GM18517 (cell line): ENCODE measurements around the gene MAGI1.

ENCODE experiments used
- ATAC-seq: cut with Tn5 transposase; IDR thresholded peaks from one replicate; pipeline ENCODE4 v1.9.1; 2021; ENCODE audit warnings: mild to moderate bottlenecking, moderate library complexity; ENCODE audit not compliant: unreplicated experiment

The MAGI1 gene

GRCh38 chr3:65448120-65448519, 590.6 kb downstream of the MAGI1 start:
- no peak for ATAC-seq

DNA sequence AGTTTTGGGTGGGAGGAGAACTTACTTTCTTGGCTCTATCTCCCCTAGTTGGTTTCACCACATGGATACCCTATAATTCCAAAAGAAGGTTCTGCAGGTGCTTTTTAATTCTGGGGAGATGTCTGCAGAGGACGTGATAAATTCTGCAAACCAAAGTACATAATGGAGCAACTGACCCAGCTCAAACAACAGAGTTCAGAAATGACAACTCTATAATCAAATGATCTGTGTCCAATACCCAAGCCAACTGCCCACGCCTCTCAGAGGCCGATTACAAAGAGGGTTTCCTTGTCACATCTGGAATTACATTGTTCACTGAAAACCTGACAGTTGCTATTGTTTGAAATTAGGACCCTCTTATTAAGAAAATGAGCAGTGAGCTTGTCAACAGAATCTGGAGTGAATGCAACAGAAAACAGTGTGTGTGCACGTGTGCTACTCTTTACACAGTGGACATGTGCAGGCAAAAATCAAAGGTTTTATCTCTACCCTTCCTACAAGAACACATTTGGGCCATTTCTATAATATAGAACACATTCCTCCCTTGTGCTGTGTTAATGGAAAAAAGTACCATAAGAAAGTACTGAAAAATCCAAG, 593.0 kb downstream of the MAGI1 start:
- ATAC-seq: no peak

GRCh38 chr3:65444447-65444815, 594.3 kb downstream of the MAGI1 start:
- ATAC-seq: no peak

DNA sequence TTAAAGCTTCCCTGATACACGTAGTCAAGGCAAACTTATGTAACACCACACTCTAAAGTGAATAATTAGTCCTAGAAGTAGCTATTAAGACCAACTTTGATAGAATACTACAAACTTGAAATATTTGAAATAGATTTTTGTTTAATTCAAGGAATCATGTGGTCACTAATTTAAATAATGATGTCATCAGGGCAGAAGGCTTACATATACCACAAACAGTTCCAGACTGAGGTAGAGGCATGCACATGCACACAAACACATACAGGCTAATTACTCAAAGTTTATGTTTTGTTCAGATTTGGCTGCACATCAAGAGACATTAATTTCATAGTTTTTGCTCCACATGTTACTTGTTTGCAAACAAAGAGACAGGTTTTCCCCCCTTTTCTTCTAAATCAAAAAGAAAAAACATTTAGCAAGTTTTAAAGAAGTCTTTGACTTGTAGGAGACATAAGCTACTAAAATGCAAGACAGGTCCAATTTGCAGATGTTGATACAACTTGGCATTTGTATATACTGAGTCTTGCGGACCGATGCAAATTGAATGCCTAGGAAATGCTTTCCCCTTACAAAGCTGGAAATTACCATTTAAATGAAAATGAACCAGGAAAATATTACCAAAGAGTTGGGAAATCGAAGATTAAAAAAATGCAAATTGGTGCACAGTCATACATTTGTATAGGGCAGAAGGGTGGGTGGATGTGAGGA, 594.8 kb downstream of the MAGI1 start:
- no peak for ATAC-seq

- ATAC-seq: no peak
Observed at GRCh38 chr3:65439641-65440284, 599.0 kb downstream of the MAGI1 start.

DNA sequence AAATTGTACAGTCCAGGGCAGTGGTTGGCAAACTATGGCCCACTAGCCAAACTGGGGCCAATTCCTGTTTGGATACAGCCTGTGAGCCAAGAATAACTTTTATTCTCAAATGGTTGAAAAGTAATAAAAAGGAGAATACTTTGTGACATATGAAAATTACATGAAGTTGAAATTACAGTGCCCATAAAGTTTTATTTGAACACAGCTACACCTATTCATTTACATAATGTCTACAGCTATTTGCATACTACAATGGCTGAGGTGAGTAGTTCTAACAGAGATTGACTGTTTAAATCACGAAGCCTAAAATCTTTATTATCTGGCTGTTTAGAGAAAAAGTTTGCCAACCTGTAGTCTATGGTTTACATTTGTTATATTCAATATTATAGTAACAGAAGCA, 600.1 kb downstream of the MAGI1 start:
- no peak for ATAC-seq

- ATAC-seq: no peak
Observed at GRCh38 chr3:65438096-65438495, 600.6 kb downstream of the MAGI1 start.

GRCh38 chr3:65436580-65436979, 602.1 kb downstream of the MAGI1 start:
- ATAC-seq: no peak

DNA sequence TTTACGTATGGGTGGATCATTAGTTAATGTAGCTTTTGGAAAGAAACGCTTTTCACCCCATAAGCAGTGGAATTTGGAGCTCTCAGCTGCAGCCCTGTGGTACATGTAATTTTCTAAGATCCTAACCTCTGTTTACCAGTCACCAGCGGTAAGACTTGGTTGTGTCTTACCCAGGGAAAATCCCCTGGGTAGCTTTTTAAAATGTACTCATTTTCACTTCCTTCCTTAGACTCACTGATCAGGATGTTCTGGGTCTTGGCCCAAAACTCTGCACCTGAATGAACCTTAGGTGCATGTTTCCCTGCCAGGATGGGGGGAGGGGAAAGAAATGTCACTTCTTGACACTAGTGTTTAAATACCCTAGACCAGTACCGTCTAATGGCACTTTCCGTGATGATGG, 605.2 kb downstream of the MAGI1 start:
- ATAC-seq: no peak

DNA sequence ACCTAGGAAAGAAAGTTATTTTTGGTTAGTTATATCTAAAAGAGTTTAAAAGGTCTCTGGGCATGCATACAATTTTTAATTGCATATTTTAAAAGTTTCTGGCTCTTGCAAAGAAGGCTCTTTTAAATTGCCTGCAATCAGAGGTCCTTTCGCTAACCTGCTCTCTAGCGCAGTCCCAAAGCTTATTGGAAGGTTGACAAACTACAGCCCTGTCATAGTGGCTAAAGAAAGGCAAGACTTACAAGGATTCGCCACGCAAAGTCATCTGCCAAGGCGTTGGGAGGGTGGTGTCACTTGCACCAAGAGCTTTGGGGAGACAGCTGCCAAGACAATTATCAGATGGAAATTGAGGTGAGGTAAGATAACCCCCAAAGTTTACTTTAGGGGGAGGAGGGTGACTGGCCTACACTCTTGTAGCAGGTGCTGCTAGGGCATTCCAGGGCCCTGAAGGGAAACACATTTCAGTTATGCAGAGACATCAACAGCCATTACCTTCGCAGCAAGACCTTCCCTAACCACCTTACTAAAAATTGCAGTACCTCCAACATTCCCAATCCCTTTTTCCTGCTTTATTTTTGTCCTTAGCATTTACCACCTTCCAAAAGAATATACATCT, 606.2 kb downstream of the MAGI1 start:
- ATAC-seq: no peak

DNA sequence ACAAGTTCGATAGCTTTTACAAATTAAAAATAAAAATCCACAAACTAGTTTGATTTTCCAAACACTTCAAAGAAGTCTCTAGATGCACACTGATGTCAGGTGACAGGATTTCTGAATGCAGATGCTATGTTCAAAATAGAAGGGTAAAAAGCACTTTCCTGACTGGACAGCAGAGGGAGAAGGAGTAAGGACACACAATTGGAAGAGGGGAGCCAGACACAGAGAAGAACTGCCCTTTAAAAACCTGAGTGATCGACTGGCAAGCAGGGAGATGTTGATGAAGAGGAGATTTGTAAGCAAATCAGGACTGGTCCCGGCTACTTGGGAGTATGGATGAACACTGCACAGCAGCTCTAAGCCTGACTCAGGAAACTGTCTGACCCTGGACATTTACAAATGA, 612.8 kb downstream of the MAGI1 start:
- ATAC-seq: no peak

DNA sequence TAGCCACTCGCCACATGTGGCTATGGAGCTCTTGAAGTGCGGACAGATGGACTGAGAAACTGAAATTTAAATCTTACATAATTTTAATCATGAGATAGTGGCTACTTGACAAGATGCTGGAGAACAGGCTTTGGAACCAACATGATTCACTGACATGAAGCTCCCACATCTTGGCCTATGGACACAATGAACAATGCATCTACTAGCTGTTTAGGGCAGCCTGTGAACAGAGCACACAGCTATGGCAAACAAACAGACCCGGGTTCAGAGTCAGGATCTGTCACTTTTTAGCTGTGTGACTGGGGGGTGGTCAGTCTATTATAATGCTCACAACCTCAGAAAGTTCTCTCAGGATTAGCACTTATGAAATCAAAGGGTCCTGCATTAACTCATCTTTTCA, 616.6 kb downstream of the MAGI1 start:
- no peak for ATAC-seq

DNA sequence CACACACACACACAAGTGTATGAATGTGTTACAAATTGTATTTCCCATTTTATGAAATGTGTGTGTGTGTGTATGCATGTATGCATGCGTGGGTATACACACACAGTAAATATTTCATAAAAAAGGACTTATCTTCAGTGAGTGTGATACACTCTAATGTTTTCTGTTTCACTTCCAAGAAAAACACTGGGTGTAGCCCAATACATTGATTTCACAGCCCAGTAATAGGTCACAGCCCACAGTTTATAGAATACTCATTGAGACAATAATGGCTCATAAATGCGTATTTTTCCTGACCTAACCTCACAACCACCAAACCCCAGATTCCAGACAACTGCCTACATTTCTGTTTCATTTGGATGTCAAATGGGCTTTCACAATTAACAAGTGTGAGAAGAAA, 619.5 kb downstream of the MAGI1 start:
- no peak for ATAC-seq

- no peak for ATAC-seq
Observed at GRCh38 chr3:65413891-65414290, 624.8 kb downstream of the MAGI1 start.

- ATAC-seq: no peak
Observed at GRCh38 chr3:65412588-65412987, 626.1 kb downstream of the MAGI1 start.

DNA sequence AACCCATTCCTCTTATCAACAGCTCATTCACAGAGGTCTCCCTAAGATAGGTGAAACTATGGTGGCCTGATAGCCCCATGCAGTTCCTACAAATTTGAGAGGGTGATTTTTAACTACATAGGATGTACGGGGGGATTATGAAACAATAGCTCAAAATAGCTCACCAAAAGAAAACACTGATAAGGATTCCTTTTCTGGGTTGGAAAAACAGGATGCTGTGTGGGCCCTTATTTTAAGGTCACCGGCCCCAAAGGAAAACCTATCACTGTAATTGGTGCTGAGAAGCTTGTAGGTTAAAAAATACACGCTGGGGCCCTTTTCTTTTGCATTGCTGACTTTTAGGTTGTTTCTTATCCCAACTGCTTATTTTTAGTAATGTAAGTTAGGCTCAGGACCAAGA, 627.4 kb downstream of the MAGI1 start:
- ATAC-seq: no peak

- ATAC-seq: no peak
Observed at GRCh38 chr3:65409176-65409569, 629.5 kb downstream of the MAGI1 start.

GRCh38 chr3:65408531-65409175, 630.1 kb downstream of the MAGI1 start:
- ATAC-seq: no peak

GRCh38 chr3:65406470-65406869, 632.2 kb downstream of the MAGI1 start:
- no peak for ATAC-seq

- no peak for ATAC-seq
Observed at GRCh38 chr3:65402597-65402996, 636.1 kb downstream of the MAGI1 start.
